ENCODE data around the gene INPP5A.

- no peak for TF ChIP-seq CTCF (IDR thresholded peaks at IDR 0.05; ENCODE audit: poor library complexity)
- no peak for TF ChIP-seq EZH2phosphoT487 (IDR thresholded peaks at IDR 0.05; ENCODE audit: low read depth, severe bottlenecking, unreplicated experiment)
- no peak for TF ChIP-seq EZH2 (IDR thresholded peaks at IDR 0.05; ENCODE audit: borderline replicate concordance)
Observed at GRCh38 chr10:132566892-132567291, 29.3 kb downstream of the INPP5A start.
